ENCODE results near the gene SYCE3.

The SYCE3 gene

DNA sequence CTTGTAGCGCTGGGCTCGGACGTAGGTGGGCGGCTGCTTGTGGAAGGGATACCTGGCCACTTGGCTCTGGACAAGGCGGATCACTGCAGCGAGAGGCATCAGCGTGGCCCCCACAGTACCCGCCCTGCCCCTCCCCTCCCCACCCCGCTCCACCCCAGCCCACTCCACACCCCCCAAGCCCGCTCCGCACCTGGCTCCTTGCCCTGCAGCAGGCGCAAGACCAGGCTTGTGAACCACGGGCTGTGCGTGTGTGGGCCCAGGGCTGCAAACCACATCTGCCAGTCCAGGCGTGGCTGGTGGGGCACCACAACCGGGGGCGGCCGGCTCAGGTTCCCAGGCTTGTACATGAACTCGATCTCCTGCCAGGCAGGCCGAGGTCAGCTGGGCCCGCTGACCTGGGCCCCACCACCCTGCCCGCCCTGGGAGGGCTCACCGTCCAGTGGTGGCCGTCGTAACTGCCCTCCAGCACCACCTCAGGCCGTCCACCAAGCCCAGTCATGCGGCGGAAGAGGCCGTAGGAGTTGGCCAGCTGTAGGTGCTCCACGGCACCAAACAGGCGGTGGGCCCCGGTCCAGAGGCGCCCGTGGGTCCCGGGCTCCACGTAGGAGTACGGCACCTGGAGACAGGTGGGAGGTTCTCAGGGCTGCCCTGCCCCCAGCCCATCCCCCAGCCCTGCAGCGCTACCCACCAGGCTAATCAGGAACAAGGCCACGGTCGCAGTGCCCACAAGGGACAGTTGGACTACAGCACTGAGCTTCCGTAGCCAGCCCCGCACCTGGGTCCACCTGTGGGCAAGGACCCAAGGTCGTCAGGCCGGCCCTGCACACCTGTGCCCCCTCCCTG, 58.1 kb downstream of the SYCE3 start:
- no peak overlapping the region for H3K4me3 ChIP-seq (ENCODE audit: low read depth, low read length)
- TF ChIP-seq, protein P1, sequence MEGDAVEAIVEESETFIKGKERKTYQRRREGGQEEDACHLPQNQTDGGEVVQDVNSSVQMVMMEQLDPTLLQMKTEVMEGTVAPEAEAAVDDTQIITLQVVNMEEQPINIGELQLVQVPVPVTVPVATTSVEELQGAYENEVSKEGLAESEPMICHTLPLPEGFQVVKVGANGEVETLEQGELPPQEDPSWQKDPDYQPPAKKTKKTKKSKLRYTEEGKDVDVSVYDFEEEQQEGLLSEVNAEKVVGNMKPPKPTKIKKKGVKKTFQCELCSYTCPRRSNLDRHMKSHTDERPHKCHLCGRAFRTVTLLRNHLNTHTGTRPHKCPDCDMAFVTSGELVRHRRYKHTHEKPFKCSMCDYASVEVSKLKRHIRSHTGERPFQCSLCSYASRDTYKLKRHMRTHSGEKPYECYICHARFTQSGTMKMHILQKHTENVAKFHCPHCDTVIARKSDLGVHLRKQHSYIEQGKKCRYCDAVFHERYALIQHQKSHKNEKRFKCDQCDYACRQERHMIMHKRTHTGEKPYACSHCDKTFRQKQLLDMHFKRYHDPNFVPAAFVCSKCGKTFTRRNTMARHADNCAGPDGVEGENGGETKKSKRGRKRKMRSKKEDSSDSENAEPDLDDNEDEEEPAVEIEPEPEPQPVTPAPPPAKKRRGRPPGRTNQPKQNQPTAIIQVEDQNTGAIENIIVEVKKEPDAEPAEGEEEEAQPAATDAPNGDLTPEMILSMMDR (IDR thresholded peaks at IDR 0.05; ENCODE audit: low read depth, low read length), result no peak

DNA sequence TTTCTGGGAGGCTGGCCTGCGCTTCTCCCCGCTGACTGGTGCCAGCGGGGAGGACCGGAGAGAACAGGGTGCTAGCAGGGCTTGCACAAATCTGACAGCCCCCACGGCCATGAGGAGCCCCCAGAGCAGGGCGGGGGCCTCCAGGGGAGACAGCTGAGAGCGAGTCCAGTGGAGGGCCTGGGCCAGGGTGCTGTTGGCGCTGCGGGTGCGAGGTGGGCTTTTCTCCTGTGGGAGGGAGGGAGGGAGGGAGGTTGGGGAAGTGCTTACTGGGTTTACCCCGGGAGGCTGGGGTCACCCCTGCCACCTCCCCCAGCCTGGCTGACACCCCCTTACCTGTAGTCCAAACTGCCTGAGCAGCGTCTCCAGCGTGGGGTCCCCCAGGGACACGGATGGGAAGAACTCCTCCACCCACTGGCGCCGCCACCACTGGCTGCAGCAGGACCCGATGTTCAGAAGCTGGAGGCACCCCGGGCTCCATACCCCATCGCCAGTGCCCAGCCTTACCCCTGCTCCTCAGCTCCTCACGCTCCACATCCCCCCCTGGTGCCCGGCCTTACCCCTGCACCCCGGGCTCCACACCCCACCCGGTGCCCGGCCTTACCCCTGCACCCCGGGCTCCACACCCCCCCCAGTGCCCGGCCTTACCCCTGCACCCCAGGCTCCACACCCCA, 59.1 kb downstream of the SYCE3 start:
- no peak overlapping the region for H3K4me3 ChIP-seq (ENCODE audit: low read depth, low read length)
- TF ChIP-seq, protein P1 (IDR thresholded peaks at IDR 0.05; ENCODE audit: low read depth, low read length), result no peak

DNA sequence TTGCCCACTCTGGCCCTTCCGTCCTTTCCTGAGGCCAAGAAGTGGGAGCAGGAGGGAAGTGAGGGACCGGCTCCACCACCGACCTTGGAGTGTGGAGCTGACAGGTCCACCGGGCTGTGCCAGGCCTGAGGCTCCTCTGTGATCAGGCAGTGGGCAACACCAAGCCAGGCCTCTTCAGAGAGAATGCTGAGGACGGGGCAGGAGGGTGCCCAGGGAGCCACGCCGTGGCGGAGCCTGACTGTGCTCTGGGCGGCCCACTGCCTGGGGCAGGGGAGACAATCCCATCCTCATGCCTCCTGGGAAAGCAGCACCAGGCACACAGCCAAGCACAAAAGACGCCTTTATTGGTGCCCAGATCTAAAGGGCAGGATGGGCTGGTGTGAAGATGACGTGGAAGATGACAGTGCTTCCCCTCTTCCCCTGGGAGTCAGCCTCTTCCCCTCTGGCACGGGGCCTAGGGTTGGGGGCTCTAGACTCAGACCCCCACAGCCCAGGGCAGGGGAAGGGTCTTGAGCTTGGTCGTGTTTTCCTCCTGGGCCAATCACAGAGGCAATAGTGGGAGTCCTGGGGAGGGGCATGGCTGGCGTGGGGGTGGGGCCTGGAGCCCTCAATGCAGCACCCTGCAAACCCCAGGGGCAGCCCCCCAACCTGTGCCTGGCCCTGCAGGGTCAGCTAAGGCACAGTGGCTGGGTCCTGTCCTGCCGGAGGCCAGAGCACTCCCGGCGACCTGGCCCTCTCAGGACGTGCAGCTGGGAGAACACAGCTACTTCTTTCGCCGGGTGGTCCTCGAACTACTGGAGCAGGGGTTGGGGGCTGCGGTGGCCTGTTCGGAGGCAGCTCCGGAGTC, 59.9 kb downstream of the SYCE3 start:
- TF ChIP-seq, protein P1 (IDR thresholded peaks at IDR 0.05; ENCODE audit: low read depth, low read length), result no peak
- no peak overlapping the region for H3K4me3 ChIP-seq (ENCODE audit: low read depth, low read length)

DNA sequence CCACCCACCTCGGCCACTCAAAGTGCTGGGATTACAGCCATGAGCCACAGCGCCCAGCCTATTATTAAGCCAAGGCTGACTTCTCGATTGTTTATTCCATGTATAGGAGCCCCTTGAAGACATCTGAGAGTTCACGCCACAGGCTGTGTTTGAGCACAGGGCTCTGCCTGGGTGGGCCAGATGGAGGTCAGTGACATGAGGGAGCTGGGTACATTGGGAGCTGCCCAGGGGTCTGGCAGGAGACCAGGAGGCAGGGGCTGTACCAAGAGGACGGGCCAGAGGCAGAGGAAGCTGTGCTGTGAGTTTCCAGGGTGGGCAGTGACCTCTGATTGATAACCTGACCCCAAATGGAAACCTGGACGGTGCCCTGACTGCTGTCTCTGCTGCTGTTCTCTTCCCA, 60.6 kb downstream of the SYCE3 start:
- TF ChIP-seq, protein P1 (IDR thresholded peaks at IDR 0.05; ENCODE audit: low read depth, low read length), result no peak
- no peak overlapping the region for H3K4me3 ChIP-seq (ENCODE audit: low read depth, low read length)
